HEK293 (cell line): Measurements from ENCODE around the gene ENDOV.
A peak's percentile ranks its signal among the peaks of the same experiment; 100 is the strongest.

Experiments used
- CTCF ChIA-PET: fragments of 350-600 bp; formaldehyde crosslinking; extraction: SDS; loops from one replicate; lab custom pipeline; 2021; ENCODE audit warnings: antibody characterized with exemption; lab: Yijun Ruan, JAX
- POLR2A ChIA-PET: fragments of 300-600 bp; formaldehyde crosslinking; extraction: SDS; loops from one replicate; lab custom pipeline; 2020; ENCODE audit warnings: antibody characterized with exemption, inconsistent platforms; lab: Yijun Ruan, JAX
- H3K27ac ChIP-seq: fragments of 200-500 bp; sonication (Bioruptor generic); 2 replicates; pipeline ENCODE4 v1.5.1; 2014; ENCODE audit warnings: low read depth, low read length, control low read depth, inconsistent platforms; ENCODE audit errors: extremely low read depth
- H3K36me3 ChIP-seq, 2 experiments: fragments of 200-500 bp in 1 of 2; sonication (Bioruptor generic) in 1 of 2; 1 replicate in 1 of 2; 2 replicates in 1 of 2; pipeline ENCODE4 v1.5.1; 2014 to 2017; ENCODE audit warnings: inconsistent platforms in 2 of 2, low read length in 2 of 2; ENCODE audit not compliant: control insufficient read depth in 2 of 2, insufficient read depth in 1 of 2
- H3K4me1 ChIP-seq: fragments of 200-500 bp; sonication (Bioruptor generic); 2 replicates; pipeline ENCODE4 v1.5.1; 2014; ENCODE audit warnings: mild to moderate bottlenecking, low read length, inconsistent platforms; ENCODE audit not compliant: control insufficient read depth, insufficient read depth
- H3K4me3 ChIP-seq: 2 replicates; pipeline ENCODE4 v1.5.1; 2011; ENCODE audit warnings: low read depth, mild to moderate bottlenecking, control low read depth, low read length, moderate library complexity
- H3K9me3 ChIP-seq: fragments of 200-500 bp; sonication (Bioruptor generic); 2 replicates; pipeline ENCODE4 v1.5.1; 2014; ENCODE audit warnings: low read depth, low read length, inconsistent platforms; ENCODE audit not compliant: control insufficient read depth, insufficient read depth
- EGR2 ChIP-seq: fragments of 450-650 bp; formaldehyde crosslinking; IDR thresholded peaks from 2 replicates; pipeline ENCODE4 v1.5.1; 2016; ENCODE audit warnings: low read depth, missing biosample characterization, missing genetic modification characterization
- GLIS1 ChIP-seq: fragments of 450-650 bp; formaldehyde crosslinking; IDR thresholded peaks from 2 replicates; pipeline ENCODE4 v1.5.1; 2016; ENCODE audit warnings: missing biosample characterization, missing genetic modification characterization
- HIC1 ChIP-seq: fragments of 450-650 bp; formaldehyde crosslinking; IDR thresholded peaks from 2 replicates; pipeline ENCODE4 v1.5.1; 2016; ENCODE audit warnings: missing biosample characterization, missing genetic modification characterization
- OSR2 ChIP-seq: fragments of 450-650 bp; formaldehyde crosslinking; IDR thresholded peaks from 2 replicates; pipeline ENCODE4 v1.5.1; 2016; ENCODE audit warnings: missing biosample characterization, missing genetic modification characterization
- ZFHX2 ChIP-seq: fragments of 450-650 bp; formaldehyde crosslinking; conservative IDR thresholded peaks from 2 replicates; pipeline ENCODE4 v1.5.1; 2016; ENCODE audit warnings: missing biosample characterization, missing genetic modification characterization
- ZIC2 ChIP-seq: fragments of 450-650 bp; formaldehyde crosslinking; IDR thresholded peaks from 2 replicates; pipeline ENCODE4 v1.5.1; 2016; ENCODE audit warnings: missing biosample characterization, missing genetic modification characterization
- ZNF341 ChIP-seq: fragments of 450-650 bp; formaldehyde crosslinking; IDR thresholded peaks from 2 replicates; pipeline ENCODE4; 2016; ENCODE audit warnings: low read depth, missing biosample characterization, missing genetic modification characterization
- ZNF391 ChIP-seq: fragments of 450-650 bp; formaldehyde crosslinking; IDR thresholded peaks from 2 replicates; pipeline ENCODE4 v1.5.1; 2016; ENCODE audit warnings: low read depth, missing biosample characterization, missing genetic modification characterization, borderline replicate concordance
- ZNF600 ChIP-seq: fragments of 450-650 bp; formaldehyde crosslinking; IDR thresholded peaks from 2 replicates; pipeline ENCODE4 v1.5.1; 2016; ENCODE audit warnings: missing biosample characterization, missing genetic modification characterization
- ZNF626 ChIP-seq: fragments of 450-650 bp; sonication (Bioruptor Pico); formaldehyde crosslinking; IDR thresholded peaks from 2 replicates; pipeline ENCODE4 v1.5.1; 2018; ENCODE audit warnings: missing biosample characterization, missing genetic modification characterization, inconsistent platforms
- TF ChIP-seq, protein P1 (sequence below): fragments of 450-650 bp; formaldehyde crosslinking; IDR thresholded peaks from 2 replicates; pipeline ENCODE4 v1.5.1; 2016; ENCODE audit warnings: missing biosample characterization, missing genetic modification characterization
- TF ChIP-seq, protein P2 (sequence below): fragments of 450-650 bp; formaldehyde crosslinking; IDR thresholded peaks from 2 replicates; pipeline ENCODE4 v1.5.1; 2016; ENCODE audit warnings: missing biosample characterization, missing genetic modification characterization, borderline replicate concordance

The ENDOV gene

GRCh38 chr17:80464486-80464885 is 49.5 kb downstream of the ENDOV start:
- no peak overlapping the region for H3K27ac ChIP-seq
- no peaks in the 10 kb centered on the region for H3K9me3 ChIP-seq
- CTCF ChIA-PET = interaction anchor here (1.0 to 2.3 kb wide), 3 partner anchors 9 to 37 kb away, joined by 3 to 9 read pairs (median 6); no protein-coding TSS in a partner anchor
- H3K4me1 ChIP-seq = no peaks in the 10 kb centered on the region
- H3K36me3 ChIP-seq = peaks cover 11 to 28% of the 10 kb centered on the region in 2 experiments
- TF ChIP-seq, protein P1, sequence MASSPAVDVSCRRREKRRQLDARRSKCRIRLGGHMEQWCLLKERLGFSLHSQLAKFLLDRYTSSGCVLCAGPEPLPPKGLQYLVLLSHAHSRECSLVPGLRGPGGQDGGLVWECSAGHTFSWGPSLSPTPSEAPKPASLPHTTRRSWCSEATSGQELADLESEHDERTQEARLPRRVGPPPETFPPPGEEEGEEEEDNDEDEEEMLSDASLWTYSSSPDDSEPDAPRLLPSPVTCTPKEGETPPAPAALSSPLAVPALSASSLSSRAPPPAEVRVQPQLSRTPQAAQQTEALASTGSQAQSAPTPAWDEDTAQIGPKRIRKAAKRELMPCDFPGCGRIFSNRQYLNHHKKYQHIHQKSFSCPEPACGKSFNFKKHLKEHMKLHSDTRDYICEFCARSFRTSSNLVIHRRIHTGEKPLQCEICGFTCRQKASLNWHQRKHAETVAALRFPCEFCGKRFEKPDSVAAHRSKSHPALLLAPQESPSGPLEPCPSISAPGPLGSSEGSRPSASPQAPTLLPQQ = no peak
- TF ChIP-seq EGR2 (tag by site-specific recombination) = 0 out of 2 replicates have a peak, but pooled peaks have one; percentile 10
- no peak for TF ChIP-seq ZNF626
- POLR2A ChIA-PET = interaction anchor here (1.4 to 4.2 kb wide), 3 partner anchors 9 to 11 kb away, joined by 4 to 43 read pairs (median 4); no protein-coding TSS in a partner anchor
- H3K4me3 ChIP-seq = no peak overlapping the region

GRCh38 chr17:80465327-80465974 is 50.5 kb downstream of the ENDOV start:
- no peak overlapping the region for H3K27ac ChIP-seq
- H3K4me3 ChIP-seq = no peak overlapping the region
- TF ChIP-seq ZFHX2 (tag by site-specific recombination) (0 out of 2 replicates have a peak, but pooled peaks have one; percentile 22), ZNF341 (tag by site-specific recombination) (peak; percentile 56; the same call in 1 of the 2 replicates), OSR2 (tag by site-specific recombination) (no peak), GLIS1 (tag by site-specific recombination) (peak; percentile 40; the same call in 1 of the 2 replicates), EGR2 (tag by site-specific recombination) (0 out of 2 replicates have a peak, but pooled peaks have one; percentile 13), ZNF391 (tag by site-specific recombination) (no peak), ZNF600 (tag by site-specific recombination) (peak; percentile 39; the same call in 1 of the 2 replicates), ZIC2 (tag by site-specific recombination) (peak; percentile 62), HIC1 (tag by site-specific recombination) (no peak)
- TF ChIP-seq, protein P2, sequence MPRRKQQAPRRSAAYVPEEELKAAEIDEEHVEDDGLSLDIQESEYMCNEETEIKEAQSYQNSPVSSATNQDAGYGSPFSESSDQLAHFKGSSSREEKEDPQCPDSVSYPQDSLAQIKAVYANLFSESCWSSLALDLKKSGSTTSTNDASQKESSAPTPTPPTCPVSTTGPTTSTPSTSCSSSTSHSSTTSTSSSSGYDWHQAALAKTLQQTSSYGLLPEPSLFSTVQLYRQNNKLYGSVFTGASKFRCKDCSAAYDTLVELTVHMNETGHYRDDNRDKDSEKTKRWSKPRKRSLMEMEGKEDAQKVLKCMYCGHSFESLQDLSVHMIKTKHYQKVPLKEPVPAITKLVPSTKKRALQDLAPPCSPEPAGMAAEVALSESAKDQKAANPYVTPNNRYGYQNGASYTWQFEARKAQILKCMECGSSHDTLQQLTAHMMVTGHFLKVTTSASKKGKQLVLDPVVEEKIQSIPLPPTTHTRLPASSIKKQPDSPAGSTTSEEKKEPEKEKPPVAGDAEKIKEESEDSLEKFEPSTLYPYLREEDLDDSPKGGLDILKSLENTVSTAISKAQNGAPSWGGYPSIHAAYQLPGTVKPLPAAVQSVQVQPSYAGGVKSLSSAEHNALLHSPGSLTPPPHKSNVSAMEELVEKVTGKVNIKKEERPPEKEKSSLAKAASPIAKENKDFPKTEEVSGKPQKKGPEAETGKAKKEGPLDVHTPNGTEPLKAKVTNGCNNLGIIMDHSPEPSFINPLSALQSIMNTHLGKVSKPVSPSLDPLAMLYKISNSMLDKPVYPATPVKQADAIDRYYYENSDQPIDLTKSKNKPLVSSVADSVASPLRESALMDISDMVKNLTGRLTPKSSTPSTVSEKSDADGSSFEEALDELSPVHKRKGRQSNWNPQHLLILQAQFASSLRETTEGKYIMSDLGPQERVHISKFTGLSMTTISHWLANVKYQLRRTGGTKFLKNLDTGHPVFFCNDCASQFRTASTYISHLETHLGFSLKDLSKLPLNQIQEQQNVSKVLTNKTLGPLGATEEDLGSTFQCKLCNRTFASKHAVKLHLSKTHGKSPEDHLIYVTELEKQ (tag by site-specific recombination) = no peak
- TF ChIP-seq, all 188 proteins: peak for 6
- Histone ChIP-seq H3K36me3 (peaks cover 11 to 37% of the 10 kb centered on the region in 2 experiments), H3K9me3 (no peaks in the 10 kb centered on the region), H3K4me1 (no peaks in the 10 kb centered on the region)
- POLR2A ChIA-PET = interaction anchor here (0.6 to 4.2 kb wide), 3 partner anchors 8 to 775 kb away, joined by 3 to 43 read pairs (median 4); no protein-coding TSS in a partner anchor
- CTCF ChIA-PET = interaction anchor here (1.0 to 1.8 kb wide), 2 partner anchors 11 to 38 kb away, joined by 3 to 9 read pairs; no protein-coding TSS in a partner anchor
